ENCODE results near the gene VWA3B.

The VWA3B gene

GRCh38 chr2:98346311-98347236, 259.6 kb downstream of the VWA3B start, which contains the start of gene CNGA3:
TSS of gene CNGA3 (plus strand) at chr2:98346456. CDS start at chr2:98369976, 23,520 bp downstream.
- no peak for FAIRE-seq

GRCh38 chr2:98347298-98348065, 260.5 kb downstream of the VWA3B start:
- FAIRE-seq, result no peak

GRCh38 chr2:98348066-98348561, 261.1 kb downstream of the VWA3B start:
- FAIRE-seq, result no peak

- no peak for FAIRE-seq
Observed at GRCh38 chr2:98350411-98350810, 263.4 kb downstream of the VWA3B start.

- no peak for FAIRE-seq
Observed at GRCh38 chr2:98355881-98356280, 268.9 kb downstream of the VWA3B start.

- FAIRE-seq, result no peak
Observed at GRCh38 chr2:98356729-98357128, 269.8 kb downstream of the VWA3B start.

GRCh38 chr2:98357849-98358248, 270.9 kb downstream of the VWA3B start:
- no peak for FAIRE-seq

GRCh38 chr2:98359986-98360385, 273.0 kb downstream of the VWA3B start:
- no peak for FAIRE-seq

Data from TTC549 (cell line).